Left forelimb (tissue), 1 donor: ENCODE measurements around the gene CMTM6.
"Not testable (repeated sequence)": the region's sequence is repeated elsewhere in the genome, so short reads cannot be mapped to it uniquely, and the experiment has no call there.

Source experiments
- DNase-seq: peaks from one replicate; pipeline ENCODE4 v3.0.0-alpha.2; 2018; ENCODE audit warnings: low spot score

Gene CMTM6

GRCh38 chr3:32447865-32448400, 54.7 kb downstream of the CMTM6 start:
- no peak for DNase-seq

- DNase-seq: peak; percentile 5
These were observed 59.2 kb downstream of the CMTM6 start for GRCh38 chr3:32443478-32443877.

GRCh38 chr3:32442766-32443165, 59.9 kb downstream of the CMTM6 start:
- no peak for DNase-seq

GRCh38 chr3:32440611-32441350, 61.9 kb downstream of the CMTM6 start:
- DNase-seq: no peak

GRCh38 chr3:32439421-32439820, 63.2 kb downstream of the CMTM6 start:
- DNase-seq: not testable (repeated sequence)

- no peak for DNase-seq
These were observed 63.9 kb downstream of the CMTM6 start for GRCh38 chr3:32438596-32439344.

- no peak for DNase-seq
These were observed 64.8 kb downstream of the CMTM6 start for GRCh38 chr3:32437896-32438295.

- no peak for DNase-seq
These were observed 65.8 kb downstream of the CMTM6 start for GRCh38 chr3:32436816-32437189.

GRCh38 chr3:32435911-32436815, 66.5 kb downstream of the CMTM6 start:
- DNase-seq: no peak

GRCh38 chr3:32434206-32434605, 68.4 kb downstream of the CMTM6 start:
- no peak for DNase-seq

GRCh38 chr3:32432711-32433530, 69.7 kb downstream of the CMTM6 start:
- no peak for DNase-seq

GRCh38 chr3:32432045-32432710, 70.5 kb downstream of the CMTM6 start:
- no peak for DNase-seq

- no peak for DNase-seq
These were observed 71.2 kb downstream of the CMTM6 start for GRCh38 chr3:32431481-32431880.
